ENCODE data around the gene CDH23. TPM values are rescaled to one million over a fixed set of nuclear protein-coding genes. Genes with fewer than 3 reads are reported as not detected.

Gene CDH23
- polyA plus RNA-seq, 1 experiment = 0.01 TPM

DNA sequence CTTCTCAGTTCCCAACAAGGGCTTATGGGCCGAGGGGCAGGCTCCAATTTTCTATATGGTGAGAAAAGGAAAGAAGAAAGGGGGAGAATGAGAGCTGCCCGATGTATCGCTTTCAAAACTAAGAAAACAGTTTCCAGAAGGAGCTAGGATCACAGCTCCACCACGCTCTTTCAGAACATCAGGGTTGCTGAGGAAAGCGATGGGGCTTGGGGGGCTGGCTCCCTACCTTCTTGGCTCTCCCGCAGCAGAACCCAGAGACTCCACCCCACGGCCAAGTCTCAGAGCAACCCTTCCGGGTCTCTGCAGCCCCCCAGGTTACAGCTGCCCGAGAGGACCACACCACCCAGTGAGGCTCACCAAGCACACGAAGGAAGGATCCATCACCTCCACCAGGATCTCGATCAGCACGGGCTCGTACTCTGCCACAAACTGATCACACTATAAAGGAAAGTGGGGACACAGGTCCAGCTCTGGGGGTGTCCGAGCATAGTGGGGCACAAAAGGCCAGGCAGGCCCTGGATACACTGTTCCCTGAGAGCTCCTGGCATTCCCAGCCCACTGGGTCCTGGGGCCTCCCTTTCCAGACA lies 422.0 kb downstream of the CDH23 start:
- Histone ChIP-seq H3K27me3 (ENCODE audit: control insufficient read depth, insufficient read depth, low read length) (no peaks in the 10 kb centered on the region), H3K9me3 (ENCODE audit: control insufficient read depth, insufficient read depth, low read length) (no peaks in the 10 kb centered on the region; the same call in 1 of the 2 replicates), H3K27ac (ENCODE audit: low read depth, low read length) (no peak overlapping the region), H3K4me3 (ENCODE audit: low read depth, low read length) (no peak overlapping the region)
- ChIA-PET CTCF (no interaction called here), POLR2A (interaction anchor here (0.6 kb wide), 1 partner anchor 77 kb away, joined by 3 read pairs; no protein-coding TSS in a partner anchor)
- DNase-seq (ENCODE audit: low read depth, low spot score) = no peak
- TF ChIP-seq, protein P1, sequence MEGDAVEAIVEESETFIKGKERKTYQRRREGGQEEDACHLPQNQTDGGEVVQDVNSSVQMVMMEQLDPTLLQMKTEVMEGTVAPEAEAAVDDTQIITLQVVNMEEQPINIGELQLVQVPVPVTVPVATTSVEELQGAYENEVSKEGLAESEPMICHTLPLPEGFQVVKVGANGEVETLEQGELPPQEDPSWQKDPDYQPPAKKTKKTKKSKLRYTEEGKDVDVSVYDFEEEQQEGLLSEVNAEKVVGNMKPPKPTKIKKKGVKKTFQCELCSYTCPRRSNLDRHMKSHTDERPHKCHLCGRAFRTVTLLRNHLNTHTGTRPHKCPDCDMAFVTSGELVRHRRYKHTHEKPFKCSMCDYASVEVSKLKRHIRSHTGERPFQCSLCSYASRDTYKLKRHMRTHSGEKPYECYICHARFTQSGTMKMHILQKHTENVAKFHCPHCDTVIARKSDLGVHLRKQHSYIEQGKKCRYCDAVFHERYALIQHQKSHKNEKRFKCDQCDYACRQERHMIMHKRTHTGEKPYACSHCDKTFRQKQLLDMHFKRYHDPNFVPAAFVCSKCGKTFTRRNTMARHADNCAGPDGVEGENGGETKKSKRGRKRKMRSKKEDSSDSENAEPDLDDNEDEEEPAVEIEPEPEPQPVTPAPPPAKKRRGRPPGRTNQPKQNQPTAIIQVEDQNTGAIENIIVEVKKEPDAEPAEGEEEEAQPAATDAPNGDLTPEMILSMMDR (IDR thresholded peaks at IDR 0.05; ENCODE audit: low read depth, low read length) = no peak

DNA sequence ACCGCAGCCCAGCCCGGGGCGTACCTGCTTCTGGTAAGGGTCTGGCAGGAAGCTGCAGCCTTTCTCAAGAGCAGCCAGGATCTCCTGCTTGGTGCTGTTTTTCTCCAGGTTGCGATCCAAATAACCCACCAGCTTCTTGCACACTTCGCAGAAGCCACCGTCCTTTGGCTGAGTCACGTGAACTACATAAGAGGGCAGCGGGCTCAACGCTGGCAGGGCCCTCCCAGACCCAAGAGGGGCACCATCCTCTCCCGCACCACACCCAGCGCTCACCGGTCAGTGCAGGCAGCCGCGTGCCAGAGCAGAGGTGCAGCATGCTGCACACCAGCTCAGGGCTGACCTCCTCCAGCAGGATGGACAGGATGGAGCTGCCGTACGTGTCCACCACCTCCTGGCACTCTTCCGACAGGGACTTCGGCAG lies 422.7 kb downstream of the CDH23 start:
- TF ChIP-seq, protein P1 (IDR thresholded peaks at IDR 0.05; ENCODE audit: low read depth, low read length) = no peak
- H3K9me3 ChIP-seq (ENCODE audit: control insufficient read depth, insufficient read depth, low read length) = no peaks in the 10 kb centered on the region; the same call in 1 of the 2 replicates
- H3K27me3 ChIP-seq (ENCODE audit: control insufficient read depth, insufficient read depth, low read length) = no peaks in the 10 kb centered on the region
- ChIA-PET POLR2A (no interaction called here), CTCF (no interaction called here)
- no peak overlapping the region for H3K27ac ChIP-seq (ENCODE audit: low read depth, low read length)
- DNase-seq (ENCODE audit: low read depth, low spot score) = no peak
- H3K4me3 ChIP-seq (ENCODE audit: low read depth, low read length) = no peak overlapping the region

DNA sequence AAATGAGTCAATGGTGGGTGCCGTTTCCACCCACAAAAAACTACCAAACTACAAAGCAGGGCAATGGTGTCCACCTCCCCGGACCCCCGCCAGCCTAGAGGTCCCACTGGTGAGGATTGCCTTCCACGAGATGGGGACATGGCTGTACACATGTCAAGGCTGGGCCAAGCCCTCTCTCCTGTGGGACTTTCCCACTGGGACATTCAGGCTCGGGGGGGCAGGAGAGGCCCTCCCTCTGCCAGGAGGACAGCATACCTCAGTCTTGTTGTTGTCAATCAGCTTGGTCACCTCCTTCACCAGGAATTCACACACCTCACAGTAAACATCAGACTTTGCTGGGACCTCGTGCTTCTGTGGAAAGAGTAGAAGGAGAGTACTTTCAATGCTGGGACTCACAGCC lies 423.3 kb downstream of the CDH23 start:
- TF ChIP-seq, protein P1 (IDR thresholded peaks at IDR 0.05; ENCODE audit: low read depth, low read length) = no peak
- no peak overlapping the region for H3K4me3 ChIP-seq (ENCODE audit: low read depth, low read length)
- DNase-seq (ENCODE audit: low read depth, low spot score) = no peak
- ChIA-PET CTCF (no interaction called here), POLR2A (no interaction called here)
- H3K27me3 ChIP-seq (ENCODE audit: control insufficient read depth, insufficient read depth, low read length) = no peaks in the 10 kb centered on the region
- H3K27ac ChIP-seq (ENCODE audit: low read depth, low read length) = no peak overlapping the region
- H3K9me3 ChIP-seq (ENCODE audit: control insufficient read depth, insufficient read depth, low read length) = no peaks in the 10 kb centered on the region; the same call in 1 of the 2 replicates

- ChIA-PET CTCF (no interaction called here), POLR2A (no interaction called here)
- no peak for DNase-seq (ENCODE audit: low read depth, low spot score)
- TF ChIP-seq, protein P1 (IDR thresholded peaks at IDR 0.05; ENCODE audit: low read depth, low read length) = no peak
- H3K9me3 ChIP-seq (ENCODE audit: control insufficient read depth, insufficient read depth, low read length) = no peaks in the 10 kb centered on the region; the same call in 1 of the 2 replicates
- H3K4me3 ChIP-seq (ENCODE audit: low read depth, low read length) = no peak overlapping the region
- H3K27me3 ChIP-seq (ENCODE audit: control insufficient read depth, insufficient read depth, low read length) = no peaks in the 10 kb centered on the region
- H3K27ac ChIP-seq (ENCODE audit: low read depth, low read length) = no peak overlapping the region
Measured at GRCh38 chr10:71820966-71821365, 424.2 kb downstream of the CDH23 start.

GRCh38 chr10:71821909-71822763 lies 425.4 kb downstream of the CDH23 start:
- no peak for DNase-seq (ENCODE audit: low read depth, low spot score)
- ChIA-PET CTCF (interaction anchor here (0.6 to 1.7 kb wide), 3 partner anchors 74 to 503 kb away, joined by 3 to 10 read pairs (median 8); partner anchors contain the start of gene SLC29A3), POLR2A (interaction anchor here (1.3 kb wide), 1 partner anchor 29 kb away, joined by 7 read pairs; the partner anchor contains the start of gene PSAP)
- Histone ChIP-seq H3K9me3 (ENCODE audit: control insufficient read depth, insufficient read depth, low read length) (no peaks in the 10 kb centered on the region; the same call in 1 of the 2 replicates), H3K4me3 (ENCODE audit: low read depth, low read length) (no peak overlapping the region), H3K27ac (ENCODE audit: low read depth, low read length) (no peak overlapping the region), H3K27me3 (ENCODE audit: control insufficient read depth, insufficient read depth, low read length) (no peaks in the 10 kb centered on the region)
- TF ChIP-seq, protein P1 (IDR thresholded peaks at IDR 0.05; ENCODE audit: low read depth, low read length) = no peak
